Measurements from ENCODE around the gene TNIK.

GRCh38 chr3:171058058-171058457 is 402.1 kb downstream of the TNIK start:
- TF ChIP-seq CTCF (IDR thresholded peaks at IDR 0.05), result no peak
- no peak for TF ChIP-seq POLR2A (IDR thresholded peaks at IDR 0.05)
- no peak for TF ChIP-seq EP300 (IDR thresholded peaks at IDR 0.05)

Measured in gastroesophageal sphincter (tissue), 3 donors.